ENCODE measurements around the gene MAP2K6. TPM values are rescaled to one million over a fixed set of nuclear protein-coding genes. Genes with fewer than 3 reads are reported as not detected.

Gene MAP2K6
- total RNA-seq, 1 experiment from 2014 or later = 43.0 TPM

DNA sequence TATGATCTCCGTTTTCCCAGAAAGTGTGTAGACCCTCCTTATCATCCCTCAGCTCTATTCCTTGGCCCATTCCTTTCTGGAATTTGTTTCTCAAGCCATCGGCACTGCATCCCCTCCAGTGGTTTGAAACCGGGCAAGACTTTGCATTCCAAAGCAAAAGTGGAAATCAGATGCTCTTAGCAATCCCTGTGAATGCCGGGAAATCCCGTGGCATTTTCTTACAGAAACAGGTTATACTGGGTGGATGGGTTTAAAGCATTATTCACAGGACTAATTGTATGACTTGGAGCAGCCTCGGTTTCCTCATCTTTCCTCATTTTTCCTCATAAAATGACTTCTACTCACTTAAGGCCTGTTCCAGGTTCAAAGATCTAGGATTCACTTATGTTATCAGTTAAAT lies 52.0 kb downstream of the MAP2K6 start:
- Mint-ChIP-seq H3K4me1 (peaks cover 54% of the 10 kb centered on the region), H3K27ac (peak overlapping the region; percentile 95)
- peak; percentile 41 for ATAC-seq

DNA sequence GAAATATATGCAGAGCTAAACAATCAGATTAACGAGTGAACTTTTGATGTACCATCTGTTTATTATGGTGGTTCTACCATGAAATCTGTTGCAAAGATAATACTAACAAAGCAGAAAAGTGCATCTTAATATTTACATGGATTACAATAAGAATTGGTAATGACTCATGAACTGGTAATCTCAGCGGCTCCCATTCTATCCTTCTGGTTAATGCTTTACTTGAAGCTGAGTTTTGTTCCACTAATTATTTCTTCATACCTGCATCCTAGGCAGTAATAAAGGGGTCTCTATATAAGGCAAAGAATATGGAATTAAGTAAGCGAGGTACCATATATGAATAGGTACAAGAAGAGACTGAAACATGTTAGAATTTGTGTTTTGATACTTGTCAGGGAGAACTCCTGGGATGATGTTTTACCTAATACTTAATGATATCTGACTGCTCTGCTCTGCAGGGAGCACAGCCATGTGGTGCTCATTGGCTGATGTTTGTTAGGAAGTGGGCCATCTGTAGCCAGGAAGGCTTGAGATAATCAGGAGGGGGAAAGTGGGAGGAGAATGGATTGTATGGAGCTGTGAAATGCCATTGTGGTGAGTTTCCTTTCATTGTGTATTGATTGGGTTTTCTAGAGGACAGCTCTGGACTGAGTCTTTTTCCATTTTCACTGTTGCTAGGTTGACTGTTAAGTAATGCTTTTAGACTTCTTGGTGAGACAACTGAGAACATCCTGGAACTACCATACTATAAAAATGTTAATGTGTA lies 52.6 kb downstream of the MAP2K6 start:
- Mint-ChIP-seq H3K4me1 (peaks cover 48% of the 10 kb centered on the region), H3K36me3 (peaks cover 8% of the 10 kb centered on the region), H3K27ac (peak overlapping the region; percentile 95), H3K27me3 (ENCODE audit: low read depth) (no peaks in the 10 kb centered on the region), H3K4me3 (no peak overlapping the region), H3K9me3 (peaks cover 11% of the 10 kb centered on the region)
- DNase-seq (ENCODE audit: low spot score) (no peak), ATAC-seq (peak; percentile 91)
- POLR2A ChIA-PET = no interaction called here
- CTCF ChIA-PET = interaction anchor here (0.7 to 1.1 kb wide), 5 partner anchors 11 to 72 kb away, joined by 3 to 4 read pairs (median 3); no protein-coding TSS in a partner anchor
- TF ChIP-seq, protein P1, sequence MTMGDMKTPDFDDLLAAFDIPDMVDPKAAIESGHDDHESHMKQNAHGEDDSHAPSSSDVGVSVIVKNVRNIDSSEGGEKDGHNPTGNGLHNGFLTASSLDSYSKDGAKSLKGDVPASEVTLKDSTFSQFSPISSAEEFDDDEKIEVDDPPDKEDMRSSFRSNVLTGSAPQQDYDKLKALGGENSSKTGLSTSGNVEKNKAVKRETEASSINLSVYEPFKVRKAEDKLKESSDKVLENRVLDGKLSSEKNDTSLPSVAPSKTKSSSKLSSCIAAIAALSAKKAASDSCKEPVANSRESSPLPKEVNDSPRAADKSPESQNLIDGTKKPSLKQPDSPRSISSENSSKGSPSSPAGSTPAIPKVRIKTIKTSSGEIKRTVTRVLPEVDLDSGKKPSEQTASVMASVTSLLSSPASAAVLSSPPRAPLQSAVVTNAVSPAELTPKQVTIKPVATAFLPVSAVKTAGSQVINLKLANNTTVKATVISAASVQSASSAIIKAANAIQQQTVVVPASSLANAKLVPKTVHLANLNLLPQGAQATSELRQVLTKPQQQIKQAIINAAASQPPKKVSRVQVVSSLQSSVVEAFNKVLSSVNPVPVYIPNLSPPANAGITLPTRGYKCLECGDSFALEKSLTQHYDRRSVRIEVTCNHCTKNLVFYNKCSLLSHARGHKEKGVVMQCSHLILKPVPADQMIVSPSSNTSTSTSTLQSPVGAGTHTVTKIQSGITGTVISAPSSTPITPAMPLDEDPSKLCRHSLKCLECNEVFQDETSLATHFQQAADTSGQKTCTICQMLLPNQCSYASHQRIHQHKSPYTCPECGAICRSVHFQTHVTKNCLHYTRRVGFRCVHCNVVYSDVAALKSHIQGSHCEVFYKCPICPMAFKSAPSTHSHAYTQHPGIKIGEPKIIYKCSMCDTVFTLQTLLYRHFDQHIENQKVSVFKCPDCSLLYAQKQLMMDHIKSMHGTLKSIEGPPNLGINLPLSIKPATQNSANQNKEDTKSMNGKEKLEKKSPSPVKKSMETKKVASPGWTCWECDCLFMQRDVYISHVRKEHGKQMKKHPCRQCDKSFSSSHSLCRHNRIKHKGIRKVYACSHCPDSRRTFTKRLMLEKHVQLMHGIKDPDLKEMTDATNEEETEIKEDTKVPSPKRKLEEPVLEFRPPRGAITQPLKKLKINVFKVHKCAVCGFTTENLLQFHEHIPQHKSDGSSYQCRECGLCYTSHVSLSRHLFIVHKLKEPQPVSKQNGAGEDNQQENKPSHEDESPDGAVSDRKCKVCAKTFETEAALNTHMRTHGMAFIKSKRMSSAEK (CRISPR knock-in tag; IDR thresholded peaks at IDR 0.05; ENCODE audit: borderline replicate concordance) = no peak
- TF ChIP-seq, protein P2, sequence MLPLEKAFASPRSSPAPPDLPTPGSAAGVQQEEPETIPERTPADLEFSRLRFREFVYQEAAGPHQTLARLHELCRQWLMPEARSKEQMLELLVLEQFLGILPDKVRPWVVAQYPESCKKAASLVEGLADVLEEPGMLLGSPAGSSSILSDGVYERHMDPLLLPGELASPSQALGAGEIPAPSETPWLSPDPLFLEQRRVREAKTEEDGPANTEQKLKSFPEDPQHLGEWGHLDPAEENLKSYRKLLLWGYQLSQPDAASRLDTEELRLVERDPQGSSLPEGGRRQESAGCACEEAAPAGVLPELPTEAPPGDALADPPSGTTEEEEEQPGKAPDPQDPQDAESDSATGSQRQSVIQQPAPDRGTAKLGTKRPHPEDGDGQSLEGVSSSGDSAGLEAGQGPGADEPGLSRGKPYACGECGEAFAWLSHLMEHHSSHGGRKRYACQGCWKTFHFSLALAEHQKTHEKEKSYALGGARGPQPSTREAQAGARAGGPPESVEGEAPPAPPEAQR (CRISPR knock-in tag; IDR thresholded peaks at IDR 0.05) = no peak
- TF ChIP-seq NR2C2 (CRISPR knock-in tag; IDR thresholded peaks at IDR 0.05) (no peak), CBFB (CRISPR knock-in tag; IDR thresholded peaks at IDR 0.05; ENCODE audit: low read depth) (no peak), ZNF219 (CRISPR knock-in tag; IDR thresholded peaks at IDR 0.05; ENCODE audit: borderline replicate concordance) (no peak), JAZF1 (CRISPR knock-in tag; IDR thresholded peaks at IDR 0.05) (no peak), ZNF138 (CRISPR knock-in tag; conservative IDR thresholded peaks at IDR 0.05) (no peak)
- TF ChIP-seq, protein P3, sequence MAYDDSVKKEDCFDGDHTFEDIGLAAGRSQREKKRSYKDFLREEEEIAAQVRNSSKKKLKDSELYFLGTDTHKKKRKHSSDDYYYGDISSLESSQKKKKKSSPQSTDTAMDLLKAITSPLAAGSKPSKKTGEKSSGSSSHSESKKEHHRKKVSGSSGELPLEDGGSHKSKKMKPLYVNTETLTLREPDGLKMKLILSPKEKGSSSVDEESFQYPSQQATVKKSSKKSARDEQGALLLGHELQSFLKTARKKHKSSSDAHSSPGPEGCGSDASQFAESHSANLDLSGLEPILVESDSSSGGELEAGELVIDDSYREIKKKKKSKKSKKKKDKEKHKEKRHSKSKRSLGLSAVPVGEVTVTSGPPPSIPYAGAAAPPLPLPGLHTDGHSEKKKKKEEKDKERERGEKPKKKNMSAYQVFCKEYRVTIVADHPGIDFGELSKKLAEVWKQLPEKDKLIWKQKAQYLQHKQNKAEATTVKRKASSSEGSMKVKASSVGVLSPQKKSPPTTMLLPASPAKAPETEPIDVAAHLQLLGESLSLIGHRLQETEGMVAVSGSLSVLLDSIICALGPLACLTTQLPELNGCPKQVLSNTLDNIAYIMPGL (CRISPR knock-in tag; IDR thresholded peaks at IDR 0.05) = no peak
- TF ChIP-seq, protein P4, sequence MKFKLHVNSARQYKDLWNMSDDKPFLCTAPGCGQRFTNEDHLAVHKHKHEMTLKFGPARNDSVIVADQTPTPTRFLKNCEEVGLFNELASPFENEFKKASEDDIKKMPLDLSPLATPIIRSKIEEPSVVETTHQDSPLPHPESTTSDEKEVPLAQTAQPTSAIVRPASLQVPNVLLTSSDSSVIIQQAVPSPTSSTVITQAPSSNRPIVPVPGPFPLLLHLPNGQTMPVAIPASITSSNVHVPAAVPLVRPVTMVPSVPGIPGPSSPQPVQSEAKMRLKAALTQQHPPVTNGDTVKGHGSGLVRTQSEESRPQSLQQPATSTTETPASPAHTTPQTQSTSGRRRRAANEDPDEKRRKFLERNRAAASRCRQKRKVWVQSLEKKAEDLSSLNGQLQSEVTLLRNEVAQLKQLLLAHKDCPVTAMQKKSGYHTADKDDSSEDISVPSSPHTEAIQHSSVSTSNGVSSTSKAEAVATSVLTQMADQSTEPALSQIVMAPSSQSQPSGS (CRISPR knock-in tag; IDR thresholded peaks at IDR 0.05; ENCODE audit: borderline replicate concordance, low read depth) = no peak
- TF ChIP-seq, protein P5, sequence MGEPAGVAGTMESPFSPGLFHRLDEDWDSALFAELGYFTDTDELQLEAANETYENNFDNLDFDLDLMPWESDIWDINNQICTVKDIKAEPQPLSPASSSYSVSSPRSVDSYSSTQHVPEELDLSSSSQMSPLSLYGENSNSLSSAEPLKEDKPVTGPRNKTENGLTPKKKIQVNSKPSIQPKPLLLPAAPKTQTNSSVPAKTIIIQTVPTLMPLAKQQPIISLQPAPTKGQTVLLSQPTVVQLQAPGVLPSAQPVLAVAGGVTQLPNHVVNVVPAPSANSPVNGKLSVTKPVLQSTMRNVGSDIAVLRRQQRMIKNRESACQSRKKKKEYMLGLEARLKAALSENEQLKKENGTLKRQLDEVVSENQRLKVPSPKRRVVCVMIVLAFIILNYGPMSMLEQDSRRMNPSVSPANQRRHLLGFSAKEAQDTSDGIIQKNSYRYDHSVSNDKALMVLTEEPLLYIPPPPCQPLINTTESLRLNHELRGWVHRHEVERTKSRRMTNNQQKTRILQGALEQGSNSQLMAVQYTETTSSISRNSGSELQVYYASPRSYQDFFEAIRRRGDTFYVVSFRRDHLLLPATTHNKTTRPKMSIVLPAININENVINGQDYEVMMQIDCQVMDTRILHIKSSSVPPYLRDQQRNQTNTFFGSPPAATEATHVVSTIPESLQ (CRISPR knock-in tag; IDR thresholded peaks at IDR 0.05) = no peak
- TF ChIP-seq, protein P6, sequence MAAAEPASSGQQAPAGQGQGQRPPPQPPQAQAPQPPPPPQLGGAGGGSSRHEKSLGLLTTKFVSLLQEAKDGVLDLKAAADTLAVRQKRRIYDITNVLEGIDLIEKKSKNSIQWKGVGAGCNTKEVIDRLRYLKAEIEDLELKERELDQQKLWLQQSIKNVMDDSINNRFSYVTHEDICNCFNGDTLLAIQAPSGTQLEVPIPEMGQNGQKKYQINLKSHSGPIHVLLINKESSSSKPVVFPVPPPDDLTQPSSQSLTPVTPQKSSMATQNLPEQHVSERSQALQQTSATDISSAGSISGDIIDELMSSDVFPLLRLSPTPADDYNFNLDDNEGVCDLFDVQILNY (CRISPR knock-in tag; IDR thresholded peaks at IDR 0.05) = no peak
- TF ChIP-seq, protein P7, sequence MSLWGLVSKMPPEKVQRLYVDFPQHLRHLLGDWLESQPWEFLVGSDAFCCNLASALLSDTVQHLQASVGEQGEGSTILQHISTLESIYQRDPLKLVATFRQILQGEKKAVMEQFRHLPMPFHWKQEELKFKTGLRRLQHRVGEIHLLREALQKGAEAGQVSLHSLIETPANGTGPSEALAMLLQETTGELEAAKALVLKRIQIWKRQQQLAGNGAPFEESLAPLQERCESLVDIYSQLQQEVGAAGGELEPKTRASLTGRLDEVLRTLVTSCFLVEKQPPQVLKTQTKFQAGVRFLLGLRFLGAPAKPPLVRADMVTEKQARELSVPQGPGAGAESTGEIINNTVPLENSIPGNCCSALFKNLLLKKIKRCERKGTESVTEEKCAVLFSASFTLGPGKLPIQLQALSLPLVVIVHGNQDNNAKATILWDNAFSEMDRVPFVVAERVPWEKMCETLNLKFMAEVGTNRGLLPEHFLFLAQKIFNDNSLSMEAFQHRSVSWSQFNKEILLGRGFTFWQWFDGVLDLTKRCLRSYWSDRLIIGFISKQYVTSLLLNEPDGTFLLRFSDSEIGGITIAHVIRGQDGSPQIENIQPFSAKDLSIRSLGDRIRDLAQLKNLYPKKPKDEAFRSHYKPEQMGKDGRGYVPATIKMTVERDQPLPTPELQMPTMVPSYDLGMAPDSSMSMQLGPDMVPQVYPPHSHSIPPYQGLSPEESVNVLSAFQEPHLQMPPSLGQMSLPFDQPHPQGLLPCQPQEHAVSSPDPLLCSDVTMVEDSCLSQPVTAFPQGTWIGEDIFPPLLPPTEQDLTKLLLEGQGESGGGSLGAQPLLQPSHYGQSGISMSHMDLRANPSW (CRISPR knock-in tag; conservative IDR thresholded peaks at IDR 0.05; ENCODE audit: low read depth) = no peak
- TF ChIP-seq, protein P8, sequence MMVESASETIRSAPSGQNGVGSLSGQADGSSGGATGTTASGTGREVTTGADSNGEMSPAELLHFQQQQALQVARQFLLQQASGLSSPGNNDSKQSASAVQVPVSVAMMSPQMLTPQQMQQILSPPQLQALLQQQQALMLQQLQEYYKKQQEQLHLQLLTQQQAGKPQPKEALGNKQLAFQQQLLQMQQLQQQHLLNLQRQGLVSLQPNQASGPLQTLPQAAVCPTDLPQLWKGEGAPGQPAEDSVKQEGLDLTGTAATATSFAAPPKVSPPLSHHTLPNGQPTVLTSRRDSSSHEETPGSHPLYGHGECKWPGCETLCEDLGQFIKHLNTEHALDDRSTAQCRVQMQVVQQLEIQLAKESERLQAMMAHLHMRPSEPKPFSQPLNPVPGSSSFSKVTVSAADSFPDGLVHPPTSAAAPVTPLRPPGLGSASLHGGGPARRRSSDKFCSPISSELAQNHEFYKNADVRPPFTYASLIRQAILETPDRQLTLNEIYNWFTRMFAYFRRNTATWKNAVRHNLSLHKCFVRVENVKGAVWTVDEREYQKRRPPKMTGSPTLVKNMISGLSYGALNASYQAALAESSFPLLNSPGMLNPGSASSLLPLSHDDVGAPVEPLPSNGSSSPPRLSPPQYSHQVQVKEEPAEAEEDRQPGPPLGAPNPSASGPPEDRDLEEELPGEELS (CRISPR knock-in tag; IDR thresholded peaks at IDR 0.05) = no peak

More for the DNA sequence above, 52.0 kb downstream of the MAP2K6 start:
- Mint-ChIP-seq H3K27me3 (ENCODE audit: low read depth) (no peaks in the 10 kb centered on the region), H3K4me3 (no peak overlapping the region), H3K36me3 (peaks cover 8% of the 10 kb centered on the region), H3K9me3 (peaks cover 11% of the 10 kb centered on the region)
- TF ChIP-seq NR3C1 (CRISPR knock-in tag; conservative IDR thresholded peaks at IDR 0.05; ENCODE audit: low read depth) (no peak), SOX15 (CRISPR knock-in tag; IDR thresholded peaks at IDR 0.05) (no peak), OVOL2 (CRISPR knock-in tag; IDR thresholded peaks at IDR 0.05; ENCODE audit: borderline replicate concordance) (no peak), IRF2 (CRISPR knock-in tag; IDR thresholded peaks at IDR 0.05; ENCODE audit: borderline replicate concordance, low read depth) (no peak)
- CTCF ChIA-PET = interaction anchor here (0.7 to 1.3 kb wide), 5 partner anchors 12 to 71 kb away, joined by 3 to 5 read pairs (median 3); no protein-coding TSS in a partner anchor
- POLR2A ChIA-PET = interaction anchor here (0.9 kb wide), 1 partner anchor 36 kb away, joined by 3 read pairs; no protein-coding TSS in a partner anchor
- DNase-seq (ENCODE audit: low spot score) = no peak
